ENCODE results near the gene CIAO2B. TPM values are rescaled to one million over a fixed set of nuclear protein-coding genes. Genes with fewer than 3 reads are reported as not detected.

Gene CIAO2B
- polyA plus RNA-seq, 1 experiment, result 131 TPM

GRCh38 chr16:66950437-66950836 is 16.2 kb upstream of the CIAO2B start:
- CTCF ChIA-PET, result interaction anchor here (1.1 kb wide), 1 partner anchor 205 kb away, joined by 4 read pairs; no protein-coding TSS in a partner anchor
- DNase-seq (ENCODE audit: low read depth, low spot score), result no peak

GRCh38 chr16:66949472-66949871 is 15.3 kb upstream of the CIAO2B start:
- no peak overlapping the region for H3K4me3 ChIP-seq (ENCODE audit: low read depth, low read length)
- DNase-seq (ENCODE audit: low read depth, low spot score), result no peak
- POLR2A ChIA-PET, result no interaction called here
- no peak overlapping the region for H3K27ac ChIP-seq (ENCODE audit: low read depth, low read length)
- TF ChIP-seq CTCF (IDR thresholded peaks at IDR 0.05; ENCODE audit: low read depth, low read length), result no peak
- CTCF ChIA-PET, result interaction anchor here (1.6 kb wide), 1 partner anchor 206 kb away, joined by 7 read pairs; no protein-coding TSS in a partner anchor
- H3K9me3 ChIP-seq (ENCODE audit: control insufficient read depth, insufficient read depth, low read length), result peaks cover 5% of the 10 kb centered on the region; the same call in 1 of the 2 replicates
- peaks cover 17% of the 10 kb centered on the region for H3K27me3 ChIP-seq (ENCODE audit: control insufficient read depth, insufficient read depth, low read length)

More at GRCh38 chr16:66950437-66950836, 16.2 kb upstream of the CIAO2B start:
- no peak for TF ChIP-seq CTCF (IDR thresholded peaks at IDR 0.05; ENCODE audit: low read depth, low read length)
- H3K27me3 ChIP-seq (ENCODE audit: control insufficient read depth, insufficient read depth, low read length), result peaks cover 17% of the 10 kb centered on the region
- POLR2A ChIA-PET, result no interaction called here
- H3K9me3 ChIP-seq (ENCODE audit: control insufficient read depth, insufficient read depth, low read length), result peaks cover 5% of the 10 kb centered on the region; the same call in 1 of the 2 replicates
- H3K27ac ChIP-seq (ENCODE audit: low read depth, low read length), result no peak overlapping the region
- no peak overlapping the region for H3K4me3 ChIP-seq (ENCODE audit: low read depth, low read length)

GRCh38 chr16:66948837-66949225 is 14.6 kb upstream of the CIAO2B start:
- no peak for DNase-seq (ENCODE audit: low read depth, low spot score)
- CTCF ChIA-PET, result interaction anchor here (1.6 kb wide), 1 partner anchor 206 kb away, joined by 7 read pairs; no protein-coding TSS in a partner anchor
- Histone ChIP-seq H3K4me3 (ENCODE audit: low read depth, low read length) (peak overlapping the region; percentile 60; the same call in 1 of the 2 replicates), H3K27ac (ENCODE audit: low read depth, low read length) (no peak overlapping the region), H3K27me3 (ENCODE audit: control insufficient read depth, insufficient read depth, low read length) (peaks cover 17% of the 10 kb centered on the region), H3K9me3 (ENCODE audit: control insufficient read depth, insufficient read depth, low read length) (peaks cover 5% of the 10 kb centered on the region; the same call in 1 of the 2 replicates)
- POLR2A ChIA-PET, result no interaction called here
- no peak for TF ChIP-seq CTCF (IDR thresholded peaks at IDR 0.05; ENCODE audit: low read depth, low read length)

- peaks cover 17% of the 10 kb centered on the region for H3K27me3 ChIP-seq (ENCODE audit: control insufficient read depth, insufficient read depth, low read length)
- CTCF ChIA-PET, result interaction anchor here (0.8 to 1.6 kb wide), 2 partner anchors 207 to 236 kb away, joined by 3 to 7 read pairs; no protein-coding TSS in a partner anchor
- peaks cover 5% of the 10 kb centered on the region; the same call in 1 of the 2 replicates for H3K9me3 ChIP-seq (ENCODE audit: control insufficient read depth, insufficient read depth, low read length)
- no peak overlapping the region for H3K27ac ChIP-seq (ENCODE audit: low read depth, low read length)
- POLR2A ChIA-PET, result no interaction called here
- peak overlapping the region; percentile 60 for H3K4me3 ChIP-seq (ENCODE audit: low read depth, low read length)
- no peak for DNase-seq (ENCODE audit: low read depth, low spot score)
- no peak for TF ChIP-seq CTCF (IDR thresholded peaks at IDR 0.05; ENCODE audit: low read depth, low read length)
These were observed 14.1 kb upstream of the CIAO2B start for GRCh38 chr16:66948134-66948836.
